Glomerular visceral epithelial cell (primary cell): ENCODE results near the gene DPP7.
"Not testable (repeated sequence)": the region's sequence is repeated elsewhere in the genome, so short reads cannot be mapped to it uniquely, and the experiment has no call there.

Source experiments
- DNase-seq: peaks from one replicate; pipeline ENCODE4 v3.0.0-alpha.2; 2016; ENCODE audit errors: extremely low spot score

The DPP7 gene

DNA sequence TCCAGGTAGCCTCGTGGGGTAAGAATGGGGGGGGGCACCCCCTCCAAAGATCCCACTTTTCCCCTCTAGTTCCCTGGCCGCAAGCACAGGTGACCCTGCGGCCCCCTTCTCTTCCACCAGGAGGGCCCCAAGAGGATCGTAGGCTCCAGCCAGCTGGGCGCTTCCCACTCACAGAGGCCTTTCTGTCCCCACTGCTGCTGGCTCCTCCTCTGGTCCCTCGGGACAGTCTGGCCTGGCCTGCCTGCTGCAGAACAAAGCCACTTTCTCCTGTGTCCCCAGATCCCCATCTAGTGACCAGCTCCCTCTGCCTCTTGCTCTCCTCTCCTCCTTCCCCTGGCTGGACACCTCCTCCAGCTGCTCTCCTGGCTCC lies 43.6 kb downstream of the DPP7 start:
- no peak for DNase-seq

DNA sequence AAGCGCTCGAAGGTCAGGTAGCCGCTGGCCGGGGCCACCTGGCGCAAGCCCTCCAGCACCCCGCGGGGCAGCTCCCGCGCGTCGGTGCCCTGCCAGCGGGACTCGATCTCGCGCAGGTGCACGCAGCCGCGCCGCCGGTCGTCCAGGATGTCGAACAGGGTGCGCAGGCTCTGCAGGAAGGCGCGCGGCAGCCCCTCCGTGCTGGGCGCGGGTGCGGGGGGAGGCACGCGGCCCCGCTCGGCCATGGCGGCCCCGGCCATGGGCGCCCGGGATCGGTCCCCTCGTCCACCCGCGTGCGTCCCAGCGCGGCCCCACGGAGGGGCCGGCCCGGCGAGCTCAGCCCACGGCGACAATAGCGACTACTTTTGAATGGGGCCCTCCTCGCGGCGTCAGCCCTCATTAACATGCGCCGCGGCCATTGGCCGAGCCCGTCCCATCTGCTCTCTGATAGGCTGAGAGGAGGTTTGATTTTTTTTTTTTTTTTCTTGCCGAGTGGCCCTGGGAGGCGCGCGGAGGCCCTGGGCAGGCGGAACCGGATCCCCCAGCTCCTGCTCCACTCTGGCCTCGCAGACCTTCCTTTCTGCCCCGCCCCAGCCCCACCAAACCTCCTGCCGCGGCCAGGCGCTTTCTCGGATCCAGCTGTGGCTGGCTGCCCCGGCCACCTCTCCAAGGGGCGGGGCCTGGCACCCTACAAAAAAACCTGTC lies 44.2 kb downstream of the DPP7 start, which contains the start of gene SAPCD2:
TSS of gene SAPCD2 (minus strand) at position 357 of the 705 bp plus-strand sequence. CDS start at position 260, 97 bp downstream.
- peak; percentile 93 for DNase-seq

DNA sequence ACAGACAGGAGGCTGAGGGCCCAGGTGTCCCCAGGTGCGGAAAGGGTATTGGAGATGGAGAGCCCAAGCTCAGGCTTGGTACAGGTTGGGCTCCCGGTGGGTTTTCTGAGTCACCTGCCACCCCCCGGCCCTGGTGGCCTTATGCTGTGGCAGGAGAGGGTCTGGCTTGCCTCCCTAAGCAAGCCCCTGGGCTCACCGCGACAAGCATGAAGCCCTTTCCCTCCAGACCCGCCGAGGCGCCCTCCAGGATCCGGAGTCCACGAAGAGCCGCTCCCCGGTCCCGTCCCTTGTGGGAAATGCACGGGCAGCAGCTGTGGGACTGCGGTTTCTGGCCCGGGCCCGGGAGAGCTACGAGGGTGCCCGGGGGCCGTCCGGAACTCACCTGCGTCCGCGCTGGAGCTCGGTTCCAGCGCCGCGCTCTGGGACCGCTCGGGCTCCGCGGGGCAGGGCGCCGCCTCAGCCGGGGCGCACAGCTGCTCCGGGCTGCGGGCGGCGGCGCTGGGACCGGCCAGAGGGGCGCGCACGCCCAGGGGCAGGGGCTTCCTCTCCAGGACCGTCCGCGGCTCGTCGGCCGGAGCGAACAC lies 44.9 kb downstream of the DPP7 start:
- DNase-seq = no peak

DNA sequence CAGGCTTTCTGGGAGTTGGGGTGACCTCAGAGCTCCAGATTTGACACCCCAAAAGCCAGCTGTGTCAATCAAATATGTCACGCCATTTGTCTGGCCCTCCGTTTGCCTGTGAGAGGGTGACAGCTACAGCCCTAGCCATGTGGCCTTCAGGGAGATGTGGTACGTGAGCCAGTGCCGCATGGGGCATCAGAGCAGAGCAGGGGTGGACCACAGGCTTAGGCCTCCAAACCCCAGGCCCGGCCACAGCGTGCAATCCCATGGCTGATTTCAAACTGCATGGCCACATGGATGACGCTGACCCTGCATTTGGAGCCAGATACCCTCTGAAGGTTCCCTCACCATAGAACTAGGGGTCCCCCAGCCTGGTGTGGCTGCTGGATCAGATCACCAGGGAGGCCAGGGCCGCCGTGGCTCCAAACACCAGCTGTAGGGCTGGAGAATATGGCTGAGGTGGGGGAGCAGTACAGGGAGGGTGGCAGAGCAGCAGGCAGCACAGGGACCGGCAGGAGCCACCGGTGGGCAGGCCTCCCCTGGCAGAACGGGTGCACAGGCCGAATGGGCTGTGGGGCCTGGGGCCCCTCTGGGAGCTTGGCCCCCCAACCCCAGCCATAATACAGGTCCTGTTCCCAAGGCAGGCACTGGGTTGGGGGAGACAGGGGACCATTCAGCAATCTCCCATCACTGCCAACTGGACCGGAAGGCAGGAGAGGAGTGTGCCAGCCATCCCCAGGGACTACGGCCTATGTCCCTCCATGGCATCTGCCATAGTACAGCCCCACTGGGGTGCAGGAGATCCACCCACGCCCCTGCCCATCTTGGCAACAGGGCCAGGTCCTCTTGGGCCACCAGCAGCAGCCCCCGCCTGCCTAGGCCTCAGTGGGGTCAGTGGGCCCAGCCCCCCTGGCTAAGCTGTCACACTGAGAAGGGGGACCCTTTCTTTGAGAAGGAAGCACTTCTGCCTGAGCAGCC lies 45.7 kb downstream of the DPP7 start:
- no peak for DNase-seq

DNA sequence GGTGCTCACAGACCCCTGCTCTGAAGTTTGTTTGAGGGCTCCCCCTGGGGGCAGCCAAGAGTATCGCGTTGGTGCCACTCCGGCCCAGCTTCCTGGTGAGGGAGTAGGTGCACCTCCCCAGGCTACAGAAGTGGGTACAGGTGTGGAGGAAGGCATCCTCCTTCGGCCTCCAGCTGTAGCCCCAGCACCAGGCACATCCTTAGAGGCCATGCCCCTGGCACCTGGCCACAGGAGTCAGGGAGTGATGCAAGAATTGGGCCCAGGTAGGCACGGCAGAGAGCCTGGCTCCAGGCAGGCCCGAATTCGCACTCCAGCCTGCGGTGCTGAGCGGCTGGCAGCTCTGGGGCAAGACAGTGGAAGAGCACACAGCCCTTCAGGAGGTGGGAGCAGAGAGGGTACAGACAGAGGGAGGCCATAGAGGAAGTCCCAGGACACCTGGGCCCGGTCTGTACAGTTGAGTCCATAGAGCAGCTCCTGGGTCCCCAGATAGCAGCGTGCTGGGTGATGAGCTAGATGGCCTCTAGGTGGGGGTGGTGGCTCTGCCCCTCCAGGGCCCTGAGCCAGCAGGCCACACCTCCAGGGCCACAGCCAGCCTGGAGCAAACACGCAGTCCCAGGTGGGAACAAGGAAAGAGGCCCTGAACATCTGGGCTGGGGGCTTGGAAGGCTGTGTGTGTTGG lies 46.5 kb downstream of the DPP7 start:
- DNase-seq = peak; percentile 75

DNA sequence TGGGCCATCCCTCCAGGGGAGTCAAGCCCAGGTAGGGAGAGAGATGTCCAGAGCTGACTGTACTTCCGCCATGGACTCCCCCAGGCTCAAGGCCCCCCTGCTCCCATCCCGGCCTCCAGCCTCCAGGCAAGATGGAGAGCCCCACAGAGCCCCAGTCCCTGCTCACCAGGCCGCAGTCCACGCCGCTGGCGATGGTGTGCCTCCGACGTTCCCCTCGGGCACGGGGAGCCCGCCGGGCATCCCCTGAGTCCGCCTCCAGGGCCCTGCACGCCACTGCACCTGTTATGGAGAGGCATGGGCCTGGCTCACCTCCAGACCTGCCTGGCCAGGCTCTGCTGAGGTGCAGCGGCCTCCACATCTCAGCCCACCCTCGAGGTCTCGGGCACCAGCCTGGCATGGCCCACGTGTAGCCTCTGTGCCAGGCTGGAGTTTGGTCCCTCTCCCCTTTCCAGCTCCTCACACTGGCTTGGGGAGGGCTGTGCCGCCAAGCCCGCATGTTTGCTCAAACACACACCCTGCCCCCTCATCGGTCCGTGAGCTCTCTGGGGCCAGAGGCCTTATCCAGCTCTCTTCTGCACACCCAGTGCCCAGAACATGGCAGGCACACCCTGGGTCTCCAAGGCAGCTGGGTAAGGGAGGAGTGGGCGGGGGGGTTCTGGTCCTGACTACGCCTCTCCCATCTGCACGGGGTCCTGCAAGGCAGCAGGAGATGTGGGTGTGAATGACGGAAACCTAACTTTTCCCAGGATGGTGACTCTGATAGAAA lies 48.3 kb downstream of the DPP7 start:
- no peak for DNase-seq

DNA sequence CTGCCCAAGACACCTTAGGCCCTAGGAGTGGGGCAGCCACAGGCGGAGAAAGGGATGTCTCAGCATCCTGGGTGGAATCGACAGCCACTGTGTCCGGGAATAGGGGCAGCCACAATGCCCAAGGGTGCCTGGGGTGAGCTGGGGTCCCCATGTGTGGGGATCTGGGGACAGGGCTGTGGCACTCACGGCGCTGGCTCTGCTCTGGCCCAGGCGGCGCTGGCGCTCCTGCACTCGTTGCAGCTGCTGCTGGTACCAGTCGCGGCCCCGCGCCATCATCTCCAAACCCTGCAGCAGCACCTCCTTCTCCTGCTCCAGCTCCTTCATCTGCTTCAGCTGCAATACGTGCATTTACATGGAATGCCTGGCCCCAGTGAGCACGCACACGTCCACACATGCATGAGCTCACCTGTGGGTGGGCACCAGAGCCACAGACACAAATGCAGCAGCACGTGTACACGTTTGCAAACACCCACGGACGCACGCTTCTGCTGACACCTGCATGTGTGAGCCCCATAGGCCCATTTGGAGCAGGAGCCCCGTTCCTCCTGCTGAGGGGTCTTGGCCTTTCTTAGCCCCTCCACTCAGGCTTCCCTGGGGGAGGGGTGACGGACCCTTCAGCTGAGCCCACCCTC lies 49.1 kb downstream of the DPP7 start:
- no peak for DNase-seq

DNA sequence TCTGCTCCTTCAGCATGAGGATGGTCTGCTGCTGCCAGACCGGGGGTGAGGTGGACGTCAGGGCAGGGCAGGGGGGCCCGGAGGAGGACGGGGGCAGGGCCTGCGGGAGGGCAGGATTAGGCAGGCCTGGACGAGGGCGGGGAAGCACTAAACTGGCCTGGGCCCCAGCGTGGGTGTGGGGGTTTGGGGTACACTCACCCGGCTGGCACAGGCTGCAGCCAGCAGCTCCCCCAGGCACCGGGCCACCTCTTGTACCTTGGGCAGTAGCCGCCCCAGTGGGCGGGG lies 49.7 kb downstream of the DPP7 start:
- no peak for DNase-seq

DNA sequence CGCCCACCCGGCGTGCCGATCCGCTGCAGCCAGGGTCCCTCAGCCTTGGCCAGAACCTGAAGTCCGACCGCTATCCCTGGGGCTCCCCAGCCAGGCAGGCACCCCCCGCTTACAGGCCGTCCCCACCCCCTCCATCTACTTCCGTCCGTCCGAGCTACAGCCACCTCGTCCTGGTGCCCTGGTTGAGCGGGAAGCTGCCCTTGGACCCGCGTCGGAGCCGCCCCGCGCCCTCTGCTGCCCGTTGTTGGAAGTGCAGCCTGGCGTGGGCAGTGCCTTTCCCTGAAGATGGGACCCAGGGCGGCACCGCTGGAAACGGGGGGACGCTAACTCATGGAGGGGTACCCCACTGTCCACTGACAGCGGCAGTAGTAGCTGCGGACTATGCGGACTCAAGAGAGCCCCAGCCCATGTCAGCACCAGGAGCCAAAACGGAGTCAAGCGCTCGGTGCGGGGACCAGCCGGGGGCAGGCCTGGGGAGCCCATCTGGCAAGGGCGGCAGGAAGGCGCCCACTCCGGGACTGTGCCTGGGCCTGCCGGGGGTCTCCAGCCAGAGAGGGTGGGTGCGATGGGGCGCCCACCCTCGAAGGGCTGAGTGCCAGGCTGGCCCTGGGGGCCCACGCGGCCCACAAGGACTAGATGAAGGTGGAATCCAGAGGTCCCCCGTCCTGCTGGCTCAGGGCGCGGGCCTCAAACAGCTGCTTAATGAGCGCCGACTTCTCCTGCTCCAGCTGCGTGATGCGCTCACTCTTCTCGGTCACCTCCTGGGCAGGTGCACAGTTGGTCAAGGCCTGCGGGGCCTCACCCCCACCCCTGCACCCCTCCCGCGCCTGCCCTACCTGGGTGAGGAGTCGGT lies 50.3 kb downstream of the DPP7 start:
- DNase-seq = peak; percentile 68

DNA sequence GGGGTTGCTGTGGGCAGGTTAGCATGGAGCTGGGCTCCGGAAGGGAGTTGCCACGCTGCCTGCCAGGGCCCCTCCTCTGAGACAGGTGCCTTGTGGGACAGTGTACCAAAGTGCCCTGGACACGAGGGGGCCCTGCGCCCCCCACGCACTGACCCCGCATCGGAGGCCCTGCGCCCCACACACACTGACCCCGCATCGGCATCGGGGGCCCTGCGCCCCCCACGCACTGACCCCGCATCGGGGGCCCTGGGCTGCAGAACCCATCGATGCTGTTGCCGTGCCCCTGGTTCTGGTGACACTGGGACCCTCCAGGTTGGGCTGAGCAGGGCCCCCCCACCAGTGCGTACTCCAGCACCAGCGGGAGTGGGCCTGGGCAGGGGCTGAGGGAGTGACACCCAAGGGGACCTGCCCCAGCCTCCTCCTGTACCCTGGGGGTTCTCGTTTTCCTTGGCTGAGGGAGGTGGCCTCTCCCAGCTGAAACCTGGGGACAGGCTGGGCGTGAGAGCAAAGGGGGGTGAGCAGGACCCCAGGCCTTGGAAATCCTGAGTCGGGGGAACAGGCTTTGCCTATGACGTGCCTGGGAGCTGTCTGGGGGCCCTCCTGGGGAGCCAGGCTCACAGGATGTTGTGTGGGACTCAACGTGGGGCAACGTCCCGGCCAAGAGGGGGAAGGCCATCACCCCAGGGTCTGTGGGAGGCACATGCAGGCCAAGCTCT lies 51.1 kb downstream of the DPP7 start:
- DNase-seq = no peak

DNA sequence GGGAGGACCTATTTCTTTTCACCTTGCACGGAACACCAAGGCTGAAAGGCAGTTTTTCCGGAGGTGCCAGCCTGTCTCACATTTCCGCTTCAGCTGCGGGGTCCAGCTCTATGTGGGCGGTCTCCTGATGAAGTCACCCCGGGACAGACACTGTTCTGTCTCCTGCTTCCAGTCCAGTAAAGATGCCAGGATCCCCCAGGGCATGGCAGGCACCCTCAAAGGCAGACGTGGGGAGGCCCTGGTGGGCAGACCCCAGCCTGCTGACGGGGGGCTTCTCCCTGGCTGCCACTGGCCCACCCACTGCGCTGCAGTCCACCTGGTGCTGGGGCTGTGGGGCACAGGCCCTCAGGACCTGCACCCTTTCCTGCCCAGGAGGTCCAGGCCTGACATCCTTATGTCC lies 51.7 kb downstream of the DPP7 start:
- DNase-seq = not testable (repeated sequence)

DNA sequence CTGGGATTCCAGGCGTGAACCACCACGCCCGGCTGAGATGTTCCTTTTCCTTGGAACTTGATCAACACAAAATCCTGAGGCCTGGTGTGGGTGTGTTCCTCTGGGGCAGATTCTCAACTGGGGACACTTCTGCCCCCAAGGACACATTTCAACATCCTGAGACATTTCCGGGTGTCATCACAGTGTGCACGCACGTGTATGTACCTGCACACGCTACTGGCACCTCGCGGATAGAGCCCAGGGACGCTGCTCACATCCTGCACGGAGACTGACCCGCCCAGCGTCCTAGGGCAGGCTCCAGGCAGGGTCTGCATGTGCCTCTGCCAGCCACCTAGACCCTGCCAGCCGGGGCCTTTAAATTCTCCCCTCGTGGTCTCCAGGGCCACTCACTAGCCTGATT lies 52.1 kb downstream of the DPP7 start:
- DNase-seq = no peak
